Measurements from ENCODE around the gene GMPPA. TPM values are rescaled to one million over a fixed set of nuclear protein-coding genes. Genes with fewer than 3 reads are reported as not detected.

Gene GMPPA
- total RNA-seq, result 10 to 100 TPM; 34.5 to 40.5 TPM

- H3K27ac Mint-ChIP-seq, result peak within 1 kb of the TSS; percentile 85
- peak within 1 kb of the TSS; percentile 85 for H3K4me3 Mint-ChIP-seq
- H3K36me3 Mint-ChIP-seq (ENCODE audit: low read depth), result no peaks in the 10 kb centered on the region
- no peaks in the 10 kb centered on the region for H3K9me3 Mint-ChIP-seq
- CTCF ChIA-PET, result interaction anchor here (0.6 to 7.0 kb wide), 14 partner anchors 11 to 144 kb away, joined by 3 to 58 read pairs (median 4); partner anchors contain the start of genes CHPF and TMEM198
- POLR2A ChIA-PET, result interaction anchor here (0.6 kb wide), 1 partner anchor 490 kb away, joined by 6 read pairs; no protein-coding TSS in a partner anchor
- H3K27me3 Mint-ChIP-seq, result peaks cover 40% of the 10 kb centered on the region
- peak; percentile 97 for DNase-seq
- peaks cover 35% of the 10 kb centered on the region for H3K4me1 Mint-ChIP-seq
These were observed at the start of gene GMPPA for GRCh38 chr2:219498280-219499057. TSS of gene GMPPA (plus strand) at chr2:219498891. CDS start at chr2:219499976, 1,085 bp downstream.

- Mint-ChIP-seq H3K9me3 (no peaks in the 10 kb centered on the region), H3K36me3 (ENCODE audit: low read depth) (no peaks in the 10 kb centered on the region), H3K27me3 (peaks cover 27% of the 10 kb centered on the region), H3K4me1 (peaks cover 4% of the 10 kb centered on the region), H3K4me3 (no peak overlapping the region), H3K27ac (no peak overlapping the region)
- ChIA-PET CTCF (interaction anchor here (0.9 kb wide), 1 partner anchor 10 kb away, joined by 3 read pairs; no protein-coding TSS in a partner anchor), POLR2A (no interaction called here)
- DNase-seq, result no peak
These were observed 49.1 kb upstream of the GMPPA start for GRCh38 chr2:219449609-219450008.

GRCh38 chr2:219451661-219452360 lies 46.9 kb upstream of the GMPPA start:
- Mint-ChIP-seq H3K4me3 (no peak overlapping the region), H3K27me3 (peaks cover 23% of the 10 kb centered on the region), H3K4me1 (peaks cover 4% of the 10 kb centered on the region), H3K27ac (no peak overlapping the region), H3K9me3 (no peaks in the 10 kb centered on the region), H3K36me3 (ENCODE audit: low read depth) (no peaks in the 10 kb centered on the region)
- DNase-seq, result no peak
- ChIA-PET CTCF (interaction anchor here (0.5 to 1.5 kb wide), 3 partner anchors 7 to 676 kb away, joined by 3 read pairs; no protein-coding TSS in a partner anchor), POLR2A (no interaction called here)

GRCh38 chr2:219452361-219453317 lies 46.1 kb upstream of the GMPPA start:
- H3K4me1 Mint-ChIP-seq, result peaks cover 5% of the 10 kb centered on the region
- no peak for DNase-seq
- no peaks in the 10 kb centered on the region for H3K9me3 Mint-ChIP-seq
- ChIA-PET POLR2A (no interaction called here), CTCF (interaction anchor here (0.9 to 1.8 kb wide), 4 partner anchors 16 to 77 kb away, joined by 3 to 5 read pairs (median 4); no protein-coding TSS in a partner anchor)
- no peaks in the 10 kb centered on the region for H3K36me3 Mint-ChIP-seq (ENCODE audit: low read depth)
- no peak overlapping the region for H3K27ac Mint-ChIP-seq
- no peak overlapping the region for H3K4me3 Mint-ChIP-seq
- peaks cover 17% of the 10 kb centered on the region for H3K27me3 Mint-ChIP-seq

- Mint-ChIP-seq H3K27me3 (peaks cover 13% of the 10 kb centered on the region), H3K27ac (no peak overlapping the region), H3K4me3 (no peak overlapping the region), H3K36me3 (ENCODE audit: low read depth) (no peaks in the 10 kb centered on the region), H3K4me1 (peaks cover 10% of the 10 kb centered on the region), H3K9me3 (no peaks in the 10 kb centered on the region)
- no peak for DNase-seq
- CTCF ChIA-PET, result interaction anchor here (0.9 to 2.2 kb wide), 5 partner anchors 17 to 76 kb away, joined by 3 to 9 read pairs (median 4); no protein-coding TSS in a partner anchor
- POLR2A ChIA-PET, result no interaction called here
These were observed 44.8 kb upstream of the GMPPA start for GRCh38 chr2:219453671-219454590.

- Mint-ChIP-seq H3K4me1 (peaks cover 12% of the 10 kb centered on the region), H3K36me3 (ENCODE audit: low read depth) (no peaks in the 10 kb centered on the region)
- POLR2A ChIA-PET, result no interaction called here
These were observed 43.1 kb upstream of the GMPPA start for GRCh38 chr2:219455581-219455980.

GRCh38 chr2:219457784-219458369 lies 40.8 kb upstream of the GMPPA start:
- H3K36me3 Mint-ChIP-seq (ENCODE audit: low read depth), result no peaks in the 10 kb centered on the region
- peaks cover 14% of the 10 kb centered on the region for H3K4me1 Mint-ChIP-seq
- no peaks in the 10 kb centered on the region for H3K9me3 Mint-ChIP-seq
- POLR2A ChIA-PET, result no interaction called here
- no peak for DNase-seq
- H3K27ac Mint-ChIP-seq, result no peak overlapping the region
- no peak overlapping the region for H3K4me3 Mint-ChIP-seq
- no peaks in the 10 kb centered on the region for H3K27me3 Mint-ChIP-seq
- CTCF ChIA-PET, result interaction anchor here (0.5 to 2.4 kb wide), 4 partner anchors 10 to 141 kb away, joined by 4 to 8 read pairs (median 6); no protein-coding TSS in a partner anchor

More at GRCh38 chr2:219455581-219455980, 43.1 kb upstream of the GMPPA start:
- no peak for DNase-seq
- Mint-ChIP-seq H3K4me3 (no peak overlapping the region), H3K27ac (no peak overlapping the region), H3K9me3 (no peaks in the 10 kb centered on the region), H3K27me3 (no peaks in the 10 kb centered on the region)
- CTCF ChIA-PET, result interaction anchor here (0.7 to 2.2 kb wide), 6 partner anchors 9 to 75 kb away, joined by 3 to 9 read pairs (median 3); no protein-coding TSS in a partner anchor

GRCh38 chr2:219458996-219459395 lies 39.7 kb upstream of the GMPPA start:
- peaks cover 14% of the 10 kb centered on the region for H3K4me1 Mint-ChIP-seq
- H3K4me3 Mint-ChIP-seq, result no peak overlapping the region
- H3K9me3 Mint-ChIP-seq, result no peaks in the 10 kb centered on the region
- H3K27me3 Mint-ChIP-seq, result no peaks in the 10 kb centered on the region
- ChIA-PET CTCF (interaction anchor here (0.8 to 2.4 kb wide), 13 partner anchors 8 to 139 kb away, joined by 3 to 7 read pairs (median 3); no protein-coding TSS in a partner anchor), POLR2A (no interaction called here)
- H3K36me3 Mint-ChIP-seq (ENCODE audit: low read depth), result no peaks in the 10 kb centered on the region
- DNase-seq, result no peak
- no peak overlapping the region for H3K27ac Mint-ChIP-seq

- Mint-ChIP-seq H3K27ac (no peak overlapping the region), H3K36me3 (ENCODE audit: low read depth) (no peaks in the 10 kb centered on the region), H3K4me1 (peaks cover 14% of the 10 kb centered on the region), H3K4me3 (no peak overlapping the region), H3K9me3 (no peaks in the 10 kb centered on the region), H3K27me3 (no peaks in the 10 kb centered on the region)
- peak; percentile 45 for DNase-seq
- ChIA-PET CTCF (interaction anchor here (0.8 to 2.4 kb wide), 14 partner anchors 9 to 140 kb away, joined by 3 to 7 read pairs (median 3); no protein-coding TSS in a partner anchor), POLR2A (no interaction called here)
These were observed 39.0 kb upstream of the GMPPA start for GRCh38 chr2:219459460-219460311.

- H3K27me3 Mint-ChIP-seq, result no peaks in the 10 kb centered on the region
- ChIA-PET POLR2A (no interaction called here), CTCF (interaction anchor here (1.0 to 1.2 kb wide), 3 partner anchors 16 to 70 kb away, joined by 3 to 6 read pairs (median 4); no protein-coding TSS in a partner anchor)
- no peak for DNase-seq
- no peaks in the 10 kb centered on the region for H3K36me3 Mint-ChIP-seq (ENCODE audit: low read depth)
- H3K27ac Mint-ChIP-seq, result no peak overlapping the region
- H3K9me3 Mint-ChIP-seq, result no peaks in the 10 kb centered on the region
- peaks cover 14% of the 10 kb centered on the region for H3K4me1 Mint-ChIP-seq
- H3K4me3 Mint-ChIP-seq, result no peak overlapping the region
These were observed 38.2 kb upstream of the GMPPA start for GRCh38 chr2:219460424-219460926.

Measured in activated CD4-positive, alpha-beta T cell treated with anti-CD3 and anti-CD28 coated beads, Interleukin-2, amount 10 ng/mL, durations not matched to agents 7 days and 5 days (primary cell).